ENCODE results near the gene BACH1.

The BACH1 gene

DNA sequence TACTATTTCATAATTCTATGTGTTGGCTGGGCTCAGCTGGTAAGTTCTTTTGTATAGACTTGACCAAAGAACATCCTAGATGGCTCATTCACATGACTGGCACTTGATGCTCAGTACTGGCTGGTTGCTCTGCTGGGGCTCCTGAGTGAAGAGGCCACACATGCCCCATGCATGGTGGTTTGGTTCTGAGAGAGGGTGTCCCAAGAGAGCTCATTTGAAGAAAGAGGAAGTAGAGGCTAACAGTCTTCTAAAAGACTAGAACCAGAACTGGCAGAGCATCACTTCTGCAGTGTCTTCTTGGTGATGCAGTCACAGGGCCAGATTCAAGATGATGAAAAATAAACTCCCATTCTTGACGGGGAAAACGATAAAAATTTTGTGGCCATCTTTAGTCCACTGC is 5.2 kb upstream of the BACH1 start:
- no peak for DNase-seq (ENCODE audit: low spot score)

DNA sequence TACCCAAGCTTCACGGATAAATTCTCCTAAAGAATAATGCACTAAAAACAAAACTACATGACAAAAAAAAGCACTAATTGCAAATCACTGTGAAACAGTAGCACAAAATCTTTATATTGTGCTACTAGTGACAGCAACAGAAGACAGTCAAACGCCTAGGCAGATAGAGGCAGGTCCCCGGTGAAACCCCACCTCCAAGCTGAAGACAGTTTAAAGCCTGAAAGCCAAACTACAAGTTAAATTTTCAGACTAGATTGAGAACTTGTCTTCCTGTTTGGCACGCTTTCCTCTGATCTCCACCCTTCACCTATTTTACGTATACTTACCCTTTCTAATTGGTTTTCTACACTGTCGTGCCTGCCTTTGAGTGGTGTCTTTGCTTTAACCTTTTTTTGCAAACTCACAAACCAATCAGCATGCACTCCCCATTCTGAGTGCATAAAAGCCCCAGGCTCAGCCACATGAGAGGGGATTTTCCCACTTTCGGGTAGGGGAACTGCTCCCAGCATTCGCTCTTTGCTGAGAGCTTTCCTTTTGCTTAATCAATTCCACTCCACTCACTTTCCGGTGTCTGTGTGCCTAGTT is 3.6 kb upstream of the BACH1 start:
- no peak for DNase-seq (ENCODE audit: low spot score)

DNA sequence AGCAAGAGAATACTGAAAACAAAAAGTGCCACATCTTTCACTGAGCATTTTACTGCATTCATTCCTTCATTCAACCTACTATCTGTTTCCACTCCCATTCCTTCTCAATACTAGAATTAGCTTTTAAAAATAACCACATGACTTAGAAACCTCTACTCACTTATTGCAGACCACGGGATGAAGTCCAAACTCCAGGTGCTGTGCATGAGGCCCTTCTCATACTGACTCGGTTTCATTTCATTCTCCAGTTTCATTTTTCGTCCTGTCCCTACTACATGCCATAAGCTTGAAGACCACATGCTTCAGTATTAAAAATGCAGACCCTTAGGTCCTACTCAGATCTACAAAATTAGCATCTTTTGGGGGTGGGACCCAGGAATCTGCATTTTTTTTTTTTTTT is 2.3 kb upstream of the BACH1 start:
- DNase-seq (ENCODE audit: low spot score), result no peak

DNA sequence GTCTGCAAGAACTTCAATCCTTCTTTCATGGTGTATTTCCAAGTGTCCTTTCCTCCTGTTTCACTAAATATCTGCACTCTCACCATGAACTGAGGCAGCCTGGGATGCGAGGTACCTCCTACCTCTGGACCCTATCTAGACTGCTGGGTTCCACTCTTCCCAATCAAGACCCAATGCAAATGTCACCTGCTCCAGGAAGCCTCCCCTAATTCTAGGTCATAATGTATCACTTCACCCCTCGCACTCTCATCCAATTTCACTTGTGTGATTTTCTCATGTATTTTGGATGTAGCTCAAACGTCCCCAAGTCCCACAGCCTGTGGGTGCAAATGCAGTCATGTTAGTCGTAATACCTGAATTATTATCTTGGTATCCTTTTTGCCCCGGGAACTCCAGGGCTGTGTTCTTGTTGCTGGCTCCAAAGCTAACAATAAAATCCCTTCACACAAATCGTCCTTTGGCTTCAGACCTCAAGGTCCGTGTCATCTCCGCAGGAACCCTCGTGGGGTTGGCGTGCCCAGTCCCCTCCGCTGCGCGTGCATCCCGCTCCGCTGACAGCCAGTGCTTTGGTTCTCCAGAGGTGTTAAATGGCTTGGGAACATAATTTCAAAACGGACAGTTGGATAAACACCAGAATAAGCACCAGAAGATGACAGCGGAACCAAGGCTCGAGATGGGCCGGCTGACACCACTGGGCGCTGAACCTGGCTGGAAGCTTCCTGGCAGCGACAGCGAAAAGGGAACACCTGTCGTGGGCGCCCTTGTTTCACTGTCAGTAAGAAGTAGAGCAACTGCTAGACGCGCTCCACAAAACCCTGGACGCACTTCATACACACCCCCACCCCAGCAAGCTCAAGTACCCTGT is 1.0 kb upstream of the BACH1 start:
- no peak for DNase-seq (ENCODE audit: low spot score)

DNA sequence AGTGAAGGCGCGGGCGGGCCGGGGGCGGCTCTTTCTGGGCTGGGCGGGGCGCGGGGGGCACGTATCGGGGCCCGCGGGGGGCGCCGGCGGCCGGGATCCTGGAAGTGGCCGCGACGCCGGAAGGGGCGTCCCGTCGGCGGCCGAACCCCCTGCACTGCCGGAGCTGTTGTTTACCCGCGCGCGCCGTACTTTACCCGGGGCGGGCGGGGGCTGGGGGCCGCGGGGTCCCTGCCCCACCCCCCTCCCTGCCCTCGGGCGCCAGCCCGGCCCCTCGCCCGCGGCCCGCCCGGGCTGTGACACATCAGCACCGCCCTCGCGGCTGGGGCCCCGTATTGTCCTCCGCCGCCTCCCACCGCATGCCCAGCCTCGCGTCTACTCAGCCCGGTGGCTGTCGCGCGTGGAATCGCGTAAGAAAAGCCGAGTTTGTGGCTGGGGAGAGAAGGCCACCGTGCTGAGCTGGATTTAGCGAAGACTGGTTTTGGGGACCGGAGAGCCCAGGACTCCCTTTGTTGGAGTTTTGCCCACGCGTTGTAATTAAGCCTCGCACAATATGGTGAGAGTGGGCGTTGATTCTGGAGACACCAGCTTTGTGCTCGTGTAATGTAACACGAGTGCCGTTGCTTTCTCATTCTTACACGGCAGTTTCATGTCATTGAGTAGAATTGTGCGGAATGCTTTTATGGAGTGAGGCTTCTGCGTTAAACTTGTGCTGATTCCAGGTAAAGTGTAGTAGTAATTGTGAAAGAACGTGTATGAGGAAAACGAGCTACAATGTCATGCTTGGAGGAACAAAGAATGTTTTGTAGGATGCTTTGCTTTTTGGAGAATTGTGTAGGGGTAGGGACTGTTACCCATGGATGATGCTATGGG is 559 bp downstream of the BACH1 start:
- peak; percentile 85 for DNase-seq (ENCODE audit: low spot score)

DNA sequence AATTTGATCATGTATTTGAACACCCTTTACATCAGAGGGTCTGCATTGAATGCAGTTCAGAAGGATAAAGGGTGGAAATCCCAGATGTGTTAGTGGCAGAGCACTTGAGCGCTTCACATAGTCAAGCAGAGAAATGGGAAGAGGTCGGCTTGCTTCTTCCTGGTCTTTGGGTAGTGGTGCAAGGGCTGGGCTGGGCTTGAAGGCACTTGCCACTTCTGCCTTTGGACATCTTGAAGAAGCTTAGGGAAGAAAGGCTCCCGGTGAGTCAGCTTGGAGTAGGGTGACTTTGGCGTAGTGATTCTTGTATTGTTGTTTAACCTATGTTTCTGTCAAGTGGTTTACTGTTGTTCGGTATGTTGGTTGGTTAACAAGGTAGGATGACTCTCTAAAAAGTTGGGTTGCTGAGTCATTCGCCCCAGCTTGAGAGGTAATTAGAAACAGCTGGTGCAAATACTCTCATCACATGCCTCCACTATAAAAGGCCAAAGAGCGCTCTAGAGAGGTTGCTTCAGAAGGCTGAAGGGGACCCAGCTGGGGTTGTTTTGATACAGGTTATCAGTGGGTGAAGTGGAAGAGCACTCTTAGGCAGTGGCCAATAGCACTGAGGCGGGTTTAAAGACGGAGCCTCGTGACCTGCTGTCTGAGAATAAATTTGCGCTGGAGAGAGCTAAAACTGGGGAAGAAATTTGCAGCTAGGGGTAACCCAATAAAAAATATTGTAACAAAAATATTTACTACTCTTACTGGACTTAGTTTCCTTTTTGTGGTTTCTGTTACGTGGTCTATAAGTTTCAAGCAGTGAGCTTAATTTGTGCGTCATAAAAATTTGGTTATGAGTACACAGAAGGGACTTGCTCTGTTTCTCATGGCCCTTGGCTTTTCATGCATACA is 1.4 kb downstream of the BACH1 start:
- DNase-seq (ENCODE audit: low spot score), result peak; percentile 41

DNA sequence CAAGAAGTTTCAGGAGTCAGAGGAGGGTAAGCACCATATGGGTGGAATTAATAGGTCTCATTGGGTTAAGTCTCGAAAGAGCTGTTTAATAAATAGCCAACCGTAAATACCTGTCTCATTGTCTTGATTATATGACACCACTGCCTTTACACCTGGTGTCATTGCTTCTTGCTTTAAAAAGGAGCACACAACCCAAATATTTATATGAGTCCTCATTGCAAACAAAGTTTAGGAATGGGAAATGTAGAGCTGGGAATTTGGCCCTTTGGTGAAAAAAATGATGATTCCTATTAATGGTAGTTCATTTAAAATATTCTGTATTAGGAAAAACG is 2.1 kb downstream of the BACH1 start:
- DNase-seq (ENCODE audit: low spot score), result no peak

DNA sequence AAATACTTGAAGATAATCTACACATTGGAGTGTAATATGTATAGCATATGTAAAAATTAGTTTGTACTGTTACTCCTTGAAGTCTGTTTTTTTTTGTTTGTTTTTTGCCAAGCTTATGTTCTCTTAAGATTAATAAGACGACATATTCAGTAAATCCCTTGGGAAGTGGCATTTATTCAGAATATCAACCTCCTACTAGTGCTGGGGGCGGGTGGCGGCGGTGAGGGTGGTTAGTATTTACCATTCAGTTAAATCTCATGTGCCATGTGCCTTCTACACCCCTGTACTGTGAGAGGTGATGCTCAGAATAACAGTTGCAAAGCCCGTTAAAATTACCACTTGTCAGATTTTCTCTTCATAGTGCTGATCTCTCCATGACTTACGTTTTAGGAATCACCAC is 3.0 kb downstream of the BACH1 start:
- no peak for DNase-seq (ENCODE audit: low spot score)

DNA sequence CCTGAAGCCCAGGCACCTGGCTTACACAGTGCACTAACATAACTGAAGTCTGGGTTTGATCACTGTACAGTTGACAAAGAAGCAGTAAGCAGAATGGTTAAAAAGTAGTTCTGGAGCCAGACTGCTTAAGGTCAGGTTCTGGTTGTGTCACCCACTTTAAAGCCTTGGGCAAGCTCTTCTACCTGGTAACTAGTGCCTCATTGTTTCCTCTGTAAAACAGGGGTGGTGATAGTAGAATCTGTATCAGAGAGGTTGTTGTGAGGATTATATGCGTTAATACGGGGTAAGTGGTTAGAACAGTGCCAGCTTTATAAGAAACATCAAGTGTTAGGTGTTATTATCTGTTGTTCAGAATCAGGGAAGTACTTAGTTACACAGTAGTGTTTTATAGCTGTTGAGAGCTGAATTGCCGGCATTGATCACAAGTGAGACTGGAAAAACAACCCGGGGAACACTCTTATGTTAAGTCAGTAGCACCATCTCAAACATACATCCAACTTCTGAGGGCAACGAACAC is 3.7 kb downstream of the BACH1 start:
- DNase-seq (ENCODE audit: low spot score), result no peak

DNA sequence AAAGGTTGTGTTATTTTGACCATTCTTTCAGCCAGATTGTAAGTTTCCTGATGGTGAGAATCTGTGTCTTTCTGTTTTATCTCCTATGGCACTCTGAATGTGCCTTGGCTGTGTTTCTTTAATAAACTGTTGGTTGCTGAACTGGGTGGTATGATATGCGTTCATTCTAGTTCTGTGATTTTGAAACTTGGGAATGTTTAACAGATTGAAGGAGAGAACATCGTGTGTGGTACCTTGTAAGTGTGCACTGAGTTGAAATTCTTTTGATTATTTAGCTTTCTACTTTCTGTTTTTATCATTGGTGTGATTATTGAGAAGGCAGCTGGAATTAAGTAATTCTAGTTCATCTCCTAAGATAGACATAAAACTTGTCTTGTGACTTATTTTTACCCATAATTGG is 4.6 kb downstream of the BACH1 start:
- no peak for DNase-seq (ENCODE audit: low spot score)

DNA sequence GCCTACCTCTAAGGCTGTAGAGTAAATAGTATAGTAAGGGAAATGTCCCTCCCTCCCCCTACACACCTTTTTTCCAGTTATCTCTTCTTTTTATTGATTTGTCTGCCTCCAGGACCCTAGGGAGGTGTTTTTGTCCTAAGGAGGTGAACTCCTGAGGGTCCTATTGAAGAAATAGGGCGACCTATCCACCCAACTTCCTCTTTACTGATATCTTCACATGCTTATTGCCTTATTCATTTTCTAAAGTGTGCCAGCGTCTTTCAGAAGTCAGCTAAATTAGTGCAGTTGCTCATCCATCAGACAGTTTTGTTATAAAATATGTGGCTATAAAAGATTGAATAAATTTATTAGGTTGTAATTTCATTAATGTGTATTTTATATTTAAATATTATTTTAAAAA is 5.9 kb downstream of the BACH1 start:
- no peak for DNase-seq (ENCODE audit: low spot score)

DNA sequence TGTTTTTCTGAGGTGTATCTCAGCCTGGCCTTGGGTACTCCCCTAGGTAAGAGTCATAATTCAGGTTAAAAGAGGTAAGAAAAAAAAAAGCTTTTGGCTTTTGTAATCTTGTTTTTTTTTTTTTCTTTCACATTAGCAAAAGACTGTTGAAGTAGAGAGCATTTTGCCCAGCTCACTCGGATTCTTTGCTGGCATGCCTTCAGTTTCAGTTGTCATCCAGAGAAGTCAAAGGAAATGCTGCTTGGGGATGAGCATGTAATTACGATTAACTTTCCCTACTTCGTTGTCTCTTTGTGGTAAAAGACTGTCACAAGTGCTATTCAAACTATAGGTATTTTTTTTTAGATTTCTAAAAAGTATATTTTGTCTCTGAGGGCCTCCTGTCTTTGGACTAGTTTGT is 6.3 kb downstream of the BACH1 start:
- no peak for DNase-seq (ENCODE audit: low spot score)

DNA sequence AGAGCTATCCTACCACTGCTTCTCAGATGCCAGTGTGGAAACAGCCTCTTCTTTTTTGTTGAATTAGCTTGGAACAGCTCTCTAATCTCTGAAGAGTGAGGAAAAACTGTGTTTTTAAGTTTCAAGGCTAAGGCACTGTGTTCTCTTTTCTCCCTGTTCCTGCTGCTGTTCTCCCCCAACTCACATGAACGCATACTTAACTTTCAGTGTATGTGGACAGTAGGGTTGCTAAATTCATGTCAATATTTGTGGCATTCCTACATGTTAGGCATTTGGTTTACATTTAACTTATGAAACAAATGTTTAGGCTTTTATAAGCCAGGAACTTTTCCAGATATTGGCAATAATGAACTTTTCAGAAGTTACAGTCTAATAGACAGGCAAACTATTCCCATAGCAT is 6.8 kb downstream of the BACH1 start:
- no peak for DNase-seq (ENCODE audit: low spot score)

DNA sequence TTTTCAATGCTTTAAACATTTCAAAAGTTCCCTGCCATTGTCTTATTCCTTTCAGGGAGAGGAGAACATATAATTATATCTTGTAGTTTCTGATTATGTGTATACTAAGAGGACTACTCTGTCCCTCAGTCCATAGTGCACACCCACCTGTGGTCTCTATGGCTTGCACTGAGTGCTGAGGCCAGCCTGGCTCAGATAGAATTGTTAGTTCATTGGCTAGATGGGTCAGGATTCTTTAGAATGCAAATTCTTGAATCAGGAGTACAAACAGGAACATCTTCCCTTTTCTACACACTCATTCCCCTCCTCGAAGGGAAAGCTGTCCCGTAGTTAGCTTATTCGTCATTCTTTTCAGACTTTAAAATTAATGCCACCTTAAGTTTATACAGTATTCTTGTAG is 8.2 kb downstream of the BACH1 start:
- DNase-seq (ENCODE audit: low spot score), result no peak

DNA sequence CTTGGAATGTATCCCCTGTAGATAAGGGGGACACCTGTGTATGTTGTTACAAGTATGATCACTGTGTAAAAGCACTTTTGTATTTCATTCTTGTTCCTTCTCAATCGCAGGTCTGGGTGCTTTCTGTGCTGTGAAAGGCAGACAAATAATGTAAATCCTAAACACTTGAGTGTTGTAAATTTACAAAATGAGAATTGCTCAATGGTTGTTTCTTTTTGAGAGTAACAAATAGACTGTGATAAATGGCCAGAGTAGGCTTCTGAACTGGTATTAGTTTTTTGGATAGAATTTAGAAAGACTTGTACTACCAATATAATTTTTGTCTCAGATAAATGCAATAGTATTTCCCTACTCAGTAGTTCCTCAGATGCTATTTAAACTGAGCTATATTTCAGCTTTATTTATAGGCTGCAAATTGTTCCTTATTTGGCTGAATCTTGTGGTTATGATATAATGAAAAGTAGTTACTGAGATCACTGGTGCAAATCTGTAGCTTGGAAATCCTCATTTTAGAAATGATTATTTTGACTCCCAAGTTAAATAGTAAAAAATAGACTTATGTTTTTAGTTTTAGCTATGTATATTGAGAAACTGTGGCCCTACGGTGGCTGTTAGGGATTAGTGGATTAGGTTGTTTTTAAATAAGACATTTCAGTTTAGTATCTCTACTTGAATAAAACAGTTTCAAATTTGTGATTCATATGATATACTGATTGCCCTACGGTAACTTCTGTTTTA is 9.2 kb downstream of the BACH1 start:
- no peak for DNase-seq (ENCODE audit: low spot score)

DNA sequence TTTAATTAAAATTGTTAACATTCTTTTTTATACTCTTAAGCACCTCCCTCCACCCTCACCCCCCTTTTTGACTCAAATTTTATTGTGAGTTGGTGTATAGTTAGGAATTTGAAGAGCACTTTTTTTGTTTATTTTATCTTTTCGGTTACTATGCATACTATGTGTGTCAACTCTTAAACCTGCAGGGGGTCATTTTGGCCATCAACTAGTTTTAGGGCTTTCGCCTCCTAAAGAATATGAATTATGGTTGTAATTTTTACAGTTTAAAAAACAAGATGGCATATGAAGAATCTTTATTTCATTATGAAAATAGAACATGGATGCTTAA is 9.7 kb downstream of the BACH1 start:
- DNase-seq (ENCODE audit: low spot score), result no peak

DNA sequence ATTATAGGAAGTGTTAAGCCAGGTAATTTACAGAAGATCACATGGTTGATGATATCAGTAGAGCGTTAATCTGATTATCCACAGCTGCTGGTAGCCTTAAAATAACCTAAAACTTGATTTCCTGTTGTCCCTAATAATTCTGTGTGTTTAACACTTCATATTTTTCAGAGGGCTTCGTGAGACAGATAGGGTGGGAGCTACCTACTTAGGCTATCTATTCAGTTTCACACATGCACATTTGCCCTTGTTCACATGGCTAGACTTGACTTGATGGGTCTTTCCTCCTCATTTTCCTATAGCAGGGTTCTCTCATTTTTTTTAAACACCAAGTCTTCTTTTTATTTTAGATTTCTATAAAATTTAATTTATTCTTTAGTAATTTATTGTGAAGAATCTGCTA is 11.0 kb downstream of the BACH1 start:
- no peak for DNase-seq (ENCODE audit: low spot score)

DNA sequence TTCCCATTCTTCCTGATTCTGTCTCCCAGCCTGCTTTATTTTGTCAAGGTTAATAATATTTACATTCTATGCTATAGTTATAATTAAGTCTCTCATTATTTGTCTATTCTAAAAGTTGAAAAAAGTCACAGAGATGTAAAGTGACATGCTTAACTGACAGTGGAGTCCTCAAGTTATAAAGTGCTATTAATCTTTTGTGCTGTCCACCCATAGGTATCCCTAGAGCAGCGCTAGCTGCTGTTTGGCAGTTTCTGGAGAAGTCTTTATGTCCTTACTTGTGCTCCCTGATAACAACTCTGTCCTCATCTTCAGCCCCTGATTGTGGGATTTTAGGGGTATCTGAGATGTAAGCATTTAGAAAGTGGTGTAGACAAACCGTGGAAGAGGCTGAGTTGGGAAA is 13.1 kb downstream of the BACH1 start:
- DNase-seq (ENCODE audit: low spot score), result no peak

DNA sequence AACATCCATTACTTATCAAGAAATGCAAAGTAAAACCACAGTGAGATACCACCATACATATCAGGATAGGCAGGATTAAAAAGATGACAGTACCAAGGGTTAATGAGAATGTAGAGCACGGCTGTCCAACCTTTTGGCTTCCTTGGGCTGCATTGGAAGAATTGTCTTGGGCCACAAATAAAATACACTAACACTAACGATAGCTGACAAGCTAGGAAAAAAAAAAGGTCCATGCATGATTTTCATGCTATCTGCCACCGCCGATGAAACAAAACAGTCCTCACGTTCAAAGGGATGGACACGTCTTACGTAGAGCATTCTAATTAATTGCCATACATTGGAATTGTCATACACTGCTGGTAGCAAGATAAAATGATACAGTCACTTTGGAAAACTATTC is 14.3 kb downstream of the BACH1 start:
- no peak for DNase-seq (ENCODE audit: low spot score)

DNA sequence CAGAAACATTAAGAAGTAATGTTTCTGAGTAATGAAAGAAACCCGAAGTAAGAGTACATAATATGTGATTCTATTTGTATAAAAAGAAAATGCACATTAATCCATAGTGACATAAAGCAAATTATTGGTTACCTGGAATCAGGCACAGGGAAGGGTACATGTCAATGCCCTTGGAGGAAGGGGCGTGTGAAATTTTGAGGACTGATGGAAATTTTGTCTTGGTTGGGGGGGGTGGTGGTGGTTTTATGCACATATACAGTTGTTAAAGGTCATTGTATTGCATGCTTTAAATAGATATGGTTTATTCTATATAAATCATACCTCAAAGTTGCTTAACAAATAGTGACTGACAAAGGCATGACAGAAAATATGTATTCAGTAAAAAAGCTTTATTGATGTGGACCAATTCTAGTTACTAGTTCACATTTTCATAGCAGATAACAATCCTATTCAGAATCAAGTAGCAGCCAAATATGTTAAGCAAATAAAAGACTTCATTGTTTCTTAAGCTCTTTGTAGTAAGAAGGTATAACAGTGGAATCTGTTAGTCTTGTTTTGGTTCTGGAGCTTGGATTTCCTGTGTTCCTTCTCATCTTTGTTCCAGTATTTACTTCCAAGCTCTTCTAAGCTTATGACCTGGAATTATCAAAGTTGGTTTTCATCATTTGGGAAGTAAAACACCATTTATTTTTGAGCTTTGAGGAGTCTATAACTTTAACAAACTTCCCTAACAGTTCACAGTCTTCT is 15.1 kb downstream of the BACH1 start:
- DNase-seq (ENCODE audit: low spot score), result no peak

Measured in D341Med (cell line).